Mucosa of descending colon (tissue), 3 donors: ENCODE data around the gene MAGI1. TPM values are rescaled to one million over a fixed set of nuclear protein-coding genes. Genes with fewer than 3 reads are reported as not detected.

Experiments used
- ATAC-seq: fragments of 200-7000 bp; cut with Tn5 transposase; one replicate; pipeline ENCODE4 v1.9.1; 2020; ENCODE audit warnings: mild to moderate bottlenecking, moderate library complexity
- DNase-seq, 3 donors: peaks; one replicate each; pipeline ENCODE4 v3.0.0-alpha.2; 2020
- H3K36me3 ChIP-seq: fragments of 200-600 bp; one replicate; pipeline ENCODE4 v1.8.0; 2021; ENCODE audit warnings: low read depth, mild to moderate bottlenecking
- H3K4me1 ChIP-seq: fragments of 200-600 bp; one replicate; pipeline ENCODE4 v1.8.0; 2021; ENCODE audit warnings: low read depth, mild to moderate bottlenecking
- H3K4me3 ChIP-seq: fragments of 200-600 bp; one replicate; pipeline ENCODE4 v1.8.0; 2021; ENCODE audit warnings: mild to moderate bottlenecking
- H3K9me3 ChIP-seq: fragments of 200-600 bp; one replicate; pipeline ENCODE4 v1.8.0; 2021; ENCODE audit warnings: mild to moderate bottlenecking
- intact Hi-C, 2 donors: fragments of 100-400 bp; cut with DNase I in 1 of 2; cut with micrococcal nuclease in 1 of 2; formaldehyde crosslinking; loops; one replicate each; pipeline versions ENCODE4 v1.11.0 to v1.11.1; 2022; cut with DNase I, micrococcal nuclease
- total RNA-seq, 3 donors: library from RNA; stranded (reverse); fragmentation: NEBNext Ultra II Directional in 2 of 3; extraction: Animal tissue kit (Norgen Biotek cat#: 25700) in 2 of 3; gene quantifications; one replicate each; pipeline versions ENCODE4 v1.2.1 to v1.2.4, GENCODE V29; 2021 to 2023
- TF ChIP-seq, protein P1 (sequence below): fragments of 200-600 bp; IDR thresholded peaks from one replicate; pipeline ENCODE4 v1.8.0; 2022; ENCODE audit warnings: antibody characterized with exemption, mild to moderate bottlenecking
- donor health status: DM: no; HTN: no; CAD: no; lungs with moderate emphysema.
- donor health status: DM: no; HTN: no; CAD: no.
- donor health status: DM: no; HTN: yes; CAD: no.

The MAGI1 gene
- total RNA-seq, 3 donors from 2014 or later = 41.9 to 59.6 (median 45.6) TPM

DNA sequence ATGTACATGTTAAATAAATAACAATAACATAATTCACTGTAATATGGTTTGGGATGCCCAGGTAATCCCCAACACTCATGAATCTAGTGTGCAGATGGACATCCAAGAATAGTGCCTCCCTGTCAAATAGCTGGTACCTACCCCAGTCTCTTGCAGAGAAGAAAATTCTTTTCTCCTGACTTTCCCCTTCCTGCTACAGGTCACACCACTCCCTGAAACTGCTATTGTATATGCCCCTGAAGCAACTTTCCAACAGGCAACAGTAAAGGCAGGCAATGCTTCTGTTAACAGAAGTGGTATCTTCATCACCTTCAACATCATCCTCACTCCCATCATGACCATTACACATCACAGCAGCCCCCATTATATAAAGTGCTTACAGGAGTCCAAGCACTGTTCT is 431.6 kb downstream of the MAGI1 start:
- DNase-seq (no peak), ATAC-seq (no peak)
- Histone ChIP-seq H3K4me3 (no peak overlapping the region), H3K4me1 (no peaks in the 10 kb centered on the region), H3K36me3 (no peaks in the 10 kb centered on the region), H3K9me3 (no peaks in the 10 kb centered on the region)
- intact Hi-C loops = no loop called here
- TF ChIP-seq, protein P1, sequence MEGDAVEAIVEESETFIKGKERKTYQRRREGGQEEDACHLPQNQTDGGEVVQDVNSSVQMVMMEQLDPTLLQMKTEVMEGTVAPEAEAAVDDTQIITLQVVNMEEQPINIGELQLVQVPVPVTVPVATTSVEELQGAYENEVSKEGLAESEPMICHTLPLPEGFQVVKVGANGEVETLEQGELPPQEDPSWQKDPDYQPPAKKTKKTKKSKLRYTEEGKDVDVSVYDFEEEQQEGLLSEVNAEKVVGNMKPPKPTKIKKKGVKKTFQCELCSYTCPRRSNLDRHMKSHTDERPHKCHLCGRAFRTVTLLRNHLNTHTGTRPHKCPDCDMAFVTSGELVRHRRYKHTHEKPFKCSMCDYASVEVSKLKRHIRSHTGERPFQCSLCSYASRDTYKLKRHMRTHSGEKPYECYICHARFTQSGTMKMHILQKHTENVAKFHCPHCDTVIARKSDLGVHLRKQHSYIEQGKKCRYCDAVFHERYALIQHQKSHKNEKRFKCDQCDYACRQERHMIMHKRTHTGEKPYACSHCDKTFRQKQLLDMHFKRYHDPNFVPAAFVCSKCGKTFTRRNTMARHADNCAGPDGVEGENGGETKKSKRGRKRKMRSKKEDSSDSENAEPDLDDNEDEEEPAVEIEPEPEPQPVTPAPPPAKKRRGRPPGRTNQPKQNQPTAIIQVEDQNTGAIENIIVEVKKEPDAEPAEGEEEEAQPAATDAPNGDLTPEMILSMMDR = no peak

DNA sequence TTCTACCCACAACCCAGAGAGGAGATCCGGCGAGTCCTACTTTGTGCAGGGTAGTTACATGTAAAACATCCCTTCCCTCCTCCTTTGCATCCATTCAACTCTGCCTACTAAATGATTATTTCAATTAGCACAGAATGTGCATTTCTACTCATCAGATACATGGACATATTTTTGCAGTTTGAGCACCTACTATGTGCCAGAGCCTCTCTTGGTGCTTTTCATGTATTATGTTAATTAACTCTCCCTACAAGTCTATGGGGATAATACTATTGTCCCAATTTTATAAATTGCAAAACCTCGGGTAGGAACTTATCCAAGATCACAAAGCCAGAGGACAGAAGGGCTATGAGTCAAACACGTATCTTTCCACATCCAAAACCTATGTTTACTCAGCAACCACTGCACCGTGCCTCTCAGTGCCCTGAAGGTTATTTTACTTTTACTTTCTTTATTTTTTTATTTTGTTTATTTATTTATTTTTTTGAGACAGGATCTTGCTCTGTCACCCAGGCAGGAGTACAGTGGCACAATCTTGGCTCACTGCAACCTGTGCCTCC is 432.8 kb downstream of the MAGI1 start:
- Histone ChIP-seq H3K36me3 (no peaks in the 10 kb centered on the region), H3K9me3 (no peaks in the 10 kb centered on the region), H3K4me3 (no peak overlapping the region), H3K4me1 (no peaks in the 10 kb centered on the region)
- DNase-seq (no peak), ATAC-seq (no peak)
- TF ChIP-seq, protein P1 = no peak
- intact Hi-C loops = no loop called here

DNA sequence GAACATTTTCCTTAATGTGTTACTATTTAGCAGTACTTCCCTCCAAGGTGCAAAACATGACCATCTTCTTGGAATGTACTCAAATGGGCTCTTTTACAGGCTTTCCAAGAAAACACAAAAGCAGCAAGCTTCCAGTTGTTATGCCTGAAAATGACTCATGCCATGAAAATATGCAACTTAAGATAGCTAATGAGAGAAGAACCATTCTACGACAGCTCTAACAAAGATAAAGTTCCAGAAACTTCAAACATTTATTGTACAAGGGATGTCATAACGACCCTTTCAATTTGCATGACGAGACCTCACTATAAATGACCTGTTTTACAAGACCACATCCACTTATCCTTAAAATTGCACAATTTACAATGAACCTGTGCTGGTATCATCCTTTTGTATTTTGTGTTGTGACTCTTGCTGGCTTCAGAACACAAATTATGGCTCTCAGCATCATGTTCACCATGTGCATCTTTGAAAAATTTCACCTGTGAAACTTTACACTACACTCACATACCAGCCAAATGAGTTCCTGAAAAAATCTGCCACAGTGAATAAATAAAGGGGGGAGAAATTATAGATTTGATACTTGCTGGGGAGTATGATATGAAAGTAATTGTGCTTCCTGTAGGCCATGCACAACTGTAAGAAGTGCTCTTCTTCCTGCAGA is 433.7 kb downstream of the MAGI1 start:
- no peaks in the 10 kb centered on the region for H3K9me3 ChIP-seq
- intact Hi-C loops = no loop called here
- no peak overlapping the region for H3K4me3 ChIP-seq
- H3K36me3 ChIP-seq = no peaks in the 10 kb centered on the region
- ATAC-seq (no peak), DNase-seq (no peak)
- TF ChIP-seq, protein P1 = no peak
- no peaks in the 10 kb centered on the region for H3K4me1 ChIP-seq

DNA sequence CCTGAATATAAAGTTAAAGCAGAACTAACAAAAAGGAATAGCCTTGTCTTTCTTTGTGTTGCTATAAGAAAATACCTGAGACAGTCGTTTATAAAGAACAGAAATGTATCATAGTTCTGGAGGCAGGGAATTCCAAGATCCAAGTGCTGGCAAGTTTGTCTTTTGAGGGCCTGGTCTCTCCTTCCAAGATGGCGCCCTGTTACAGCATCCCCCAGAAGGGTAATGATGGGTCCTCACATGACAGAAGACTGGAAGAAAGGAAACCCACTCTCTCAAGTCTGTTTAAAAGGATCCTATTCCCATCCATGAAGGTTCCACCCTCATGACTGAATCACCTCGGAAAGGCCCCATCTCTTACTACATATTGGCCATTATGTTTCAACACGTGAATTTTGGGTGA is 435.1 kb downstream of the MAGI1 start:
- H3K9me3 ChIP-seq = no peaks in the 10 kb centered on the region
- TF ChIP-seq, protein P1 = no peak
- no peak for DNase-seq
- H3K36me3 ChIP-seq = no peaks in the 10 kb centered on the region
- no peak for ATAC-seq
- intact Hi-C loops = no loop called here
- H3K4me1 ChIP-seq = no peaks in the 10 kb centered on the region
- no peak overlapping the region for H3K4me3 ChIP-seq

DNA sequence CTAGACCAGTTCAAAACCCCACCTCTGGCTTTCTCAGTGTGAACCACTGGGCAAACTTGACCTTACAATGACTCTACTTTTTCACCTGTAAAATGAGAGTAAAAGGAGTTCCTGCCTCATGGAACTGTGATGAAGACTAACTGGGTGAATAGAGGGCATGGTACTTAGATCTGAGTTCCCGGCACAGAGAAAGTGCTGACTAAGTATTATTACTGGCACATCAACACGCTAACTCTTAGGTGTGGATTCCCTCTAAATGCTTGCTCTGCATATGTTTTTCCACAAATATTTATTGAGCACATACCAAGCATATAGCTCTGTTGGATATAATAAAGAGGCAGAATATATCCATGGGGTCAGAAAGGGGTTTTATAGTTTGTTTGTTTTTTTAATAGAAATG is 437.8 kb downstream of the MAGI1 start:
- intact Hi-C loops = no loop called here
- DNase-seq (no peak), ATAC-seq (no peak)
- Histone ChIP-seq H3K4me1 (peaks cover 6% of the 10 kb centered on the region), H3K9me3 (no peaks in the 10 kb centered on the region), H3K4me3 (no peak overlapping the region), H3K36me3 (no peaks in the 10 kb centered on the region)
- TF ChIP-seq, protein P1 = no peak
